HG03439 (cell line): ENCODE results near the gene EIF3L.
"Not testable (repeated sequence)": the region's sequence is repeated elsewhere in the genome, so short reads cannot be mapped to it uniquely, and the experiment has no call there.

Experiments used
- ATAC-seq: cut with Tn5 transposase; IDR thresholded peaks from one replicate; pipeline ENCODE4 v1.9.1; 2021; ENCODE audit warnings: mild to moderate bottlenecking, moderate library complexity; ENCODE audit not compliant: unreplicated experiment

EIF3L gene

DNA sequence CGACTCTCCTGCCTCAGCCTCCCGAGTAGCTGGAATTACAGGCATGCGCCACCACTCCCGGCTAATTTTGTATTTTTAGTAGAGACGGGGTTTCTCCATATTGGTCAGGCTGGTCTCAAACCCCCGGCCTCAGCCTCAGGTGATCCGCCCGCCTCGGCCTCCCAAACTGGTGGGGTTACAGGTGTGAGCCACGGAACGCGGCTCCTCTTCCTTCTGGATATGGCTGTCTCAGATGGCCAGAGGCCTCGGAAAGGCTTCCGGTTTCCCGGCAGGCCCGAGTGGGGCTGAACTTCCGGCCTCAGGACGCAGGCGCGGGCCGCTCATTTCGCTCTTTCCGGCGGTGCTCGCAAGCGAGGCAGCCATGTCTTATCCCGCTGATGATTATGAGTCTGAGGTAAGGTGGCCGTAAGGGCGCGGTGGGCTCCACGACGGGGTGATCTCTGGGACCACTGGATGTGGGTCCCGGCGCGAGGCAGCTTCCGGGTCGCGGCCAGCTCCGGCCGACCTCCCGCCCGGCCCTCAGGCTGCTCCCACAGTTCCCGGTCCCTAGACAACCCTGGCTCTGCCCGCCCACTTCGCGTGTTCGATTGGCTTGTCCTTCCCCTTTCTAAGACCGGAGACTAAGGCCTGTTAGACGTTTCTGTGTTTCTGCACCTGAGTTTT is at the start of gene EIF3L:
Gene EIF3L, plus strand, starts transcription at position 331 of the 663 bp plus-strand sequence. Its CDS starts 31 bp downstream, at position 362.
- ATAC-seq = peak; percentile 71

DNA sequence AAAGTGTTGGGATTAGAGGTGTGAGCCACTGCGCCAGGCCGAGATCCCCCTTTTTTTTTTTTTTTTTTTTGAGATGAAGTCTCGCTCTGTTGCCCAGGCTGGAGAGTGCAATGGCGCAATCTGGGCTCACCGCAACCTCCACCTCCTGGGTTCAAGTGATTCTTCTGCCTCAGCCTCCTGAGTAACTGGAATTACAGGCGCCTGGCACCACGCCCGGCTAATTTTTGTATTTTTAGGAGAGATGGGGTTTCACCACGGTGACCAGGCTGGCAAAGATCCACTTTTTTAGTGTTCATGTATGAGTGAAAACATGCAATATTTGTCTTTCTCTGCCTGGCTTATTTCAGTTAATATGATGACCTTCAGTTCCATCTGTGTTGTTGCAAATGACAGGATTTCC is 49.2 kb upstream of the EIF3L start:
- not testable (repeated sequence) for ATAC-seq

DNA sequence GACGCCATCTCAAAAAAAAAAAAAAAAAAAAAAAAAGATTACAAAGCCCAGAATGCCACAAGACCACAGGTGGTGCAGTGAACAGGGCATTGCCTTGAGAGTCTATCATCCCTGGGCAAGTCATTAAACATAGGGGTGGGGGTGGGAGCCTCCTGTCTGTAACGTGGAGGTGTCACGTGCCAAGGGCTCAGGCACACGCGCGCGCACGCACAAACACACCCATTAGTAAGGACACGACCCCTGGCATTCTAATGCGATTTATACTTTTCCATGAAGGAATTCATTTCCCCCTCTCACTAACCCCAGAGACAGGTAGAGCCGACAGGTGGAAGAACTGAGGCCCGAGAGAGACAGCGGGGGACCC is 47.3 kb upstream of the EIF3L start:
- no peak for ATAC-seq

DNA sequence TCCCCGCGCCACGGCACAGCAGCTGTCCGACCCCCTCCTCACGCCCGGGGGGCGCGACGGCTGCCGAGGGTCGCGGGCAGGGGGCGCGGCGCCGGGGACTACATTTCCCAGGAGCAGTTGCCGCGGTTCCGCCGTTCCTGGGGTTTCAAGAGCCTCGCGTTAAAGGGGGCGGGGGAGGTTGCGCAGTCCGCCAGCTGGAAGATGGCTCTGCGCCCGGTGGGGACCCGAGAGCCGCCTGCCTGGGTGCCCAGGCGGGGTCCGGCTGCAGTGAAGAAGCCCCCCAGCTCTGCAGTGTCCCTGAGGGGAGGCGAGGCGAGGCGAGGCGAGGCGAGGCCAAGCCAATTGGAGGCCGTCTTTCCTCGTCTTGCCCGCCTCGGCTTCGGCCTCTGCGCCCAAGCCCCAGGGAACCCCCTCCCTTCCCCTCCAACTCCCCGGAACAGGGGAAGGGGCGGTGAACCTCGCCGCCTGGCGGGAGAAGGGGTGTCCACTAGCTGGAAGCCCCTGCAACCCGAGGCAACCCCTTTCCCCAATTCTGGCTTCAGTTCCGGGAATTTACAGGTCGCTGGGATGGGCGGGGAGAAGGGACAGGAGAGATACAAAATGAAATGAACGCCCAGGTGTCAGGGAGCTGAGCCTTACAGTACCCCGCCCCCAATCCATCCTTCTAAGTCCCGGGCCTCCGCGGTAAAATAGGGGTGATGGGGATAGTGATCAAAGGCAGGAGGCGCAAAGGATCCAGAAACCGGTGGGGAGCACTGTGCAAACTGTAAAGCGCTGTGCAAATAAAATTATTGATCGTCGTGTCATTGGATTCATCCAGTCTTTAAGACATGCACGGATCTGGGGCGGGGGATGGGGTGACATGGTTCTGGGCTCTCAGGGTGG is 46.7 kb upstream of the EIF3L start:
- no peak for ATAC-seq

DNA sequence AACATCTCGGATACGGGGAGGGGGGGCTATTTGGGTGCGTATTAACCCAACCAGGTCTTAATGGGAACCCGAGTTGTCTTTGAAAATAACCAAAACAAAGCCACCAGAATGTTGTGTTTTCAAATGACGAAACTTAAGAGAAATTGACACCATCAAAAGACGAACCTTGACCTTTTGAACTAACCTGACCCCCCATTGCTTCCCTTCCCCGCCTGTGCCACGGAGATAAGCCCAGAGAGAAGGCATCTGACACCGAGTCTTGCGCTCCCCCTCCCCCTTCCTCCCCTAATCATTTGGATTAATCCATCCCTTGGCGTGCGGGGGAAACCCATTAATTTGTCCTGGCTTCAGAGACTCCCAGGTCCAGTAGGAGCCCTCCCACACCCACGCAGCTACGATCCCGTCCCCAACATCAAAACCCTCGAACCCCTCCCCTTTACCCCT is 46.0 kb upstream of the EIF3L start:
- no peak for ATAC-seq

DNA sequence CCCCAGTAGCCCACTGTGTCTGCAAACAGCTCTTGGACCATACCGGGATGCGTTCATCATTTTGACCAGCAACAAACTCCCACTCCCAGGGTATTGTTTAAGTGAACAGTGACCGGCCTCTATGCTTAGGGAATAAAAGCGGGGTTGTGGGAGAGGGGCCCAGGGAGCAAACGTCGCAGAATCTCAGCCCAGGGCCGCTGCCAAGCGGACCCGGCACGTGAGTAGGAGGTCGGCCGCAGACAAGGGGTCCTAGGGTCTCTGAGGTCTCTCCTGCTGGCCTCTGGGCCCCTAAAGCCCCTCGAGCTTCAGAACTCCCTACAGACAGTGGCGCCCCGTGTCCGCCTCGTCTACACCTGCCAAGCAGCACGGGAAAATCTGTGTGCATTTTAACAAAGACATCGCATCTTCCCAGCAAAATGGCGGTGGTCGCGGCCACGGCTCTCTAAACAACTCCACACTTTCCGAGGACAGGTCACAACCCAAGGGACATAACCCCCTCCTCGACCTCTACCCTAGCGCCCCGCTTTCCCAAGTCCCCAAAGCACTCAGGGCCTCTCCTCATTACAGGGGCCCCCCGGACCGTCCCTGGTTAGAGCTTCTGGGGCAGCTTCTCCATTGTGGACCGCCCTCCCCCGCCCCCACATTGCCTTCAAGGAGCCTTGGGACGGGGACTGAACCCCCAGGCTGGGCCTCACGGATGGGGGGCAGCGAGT is 45.4 kb upstream of the EIF3L start:
- ATAC-seq = no peak

DNA sequence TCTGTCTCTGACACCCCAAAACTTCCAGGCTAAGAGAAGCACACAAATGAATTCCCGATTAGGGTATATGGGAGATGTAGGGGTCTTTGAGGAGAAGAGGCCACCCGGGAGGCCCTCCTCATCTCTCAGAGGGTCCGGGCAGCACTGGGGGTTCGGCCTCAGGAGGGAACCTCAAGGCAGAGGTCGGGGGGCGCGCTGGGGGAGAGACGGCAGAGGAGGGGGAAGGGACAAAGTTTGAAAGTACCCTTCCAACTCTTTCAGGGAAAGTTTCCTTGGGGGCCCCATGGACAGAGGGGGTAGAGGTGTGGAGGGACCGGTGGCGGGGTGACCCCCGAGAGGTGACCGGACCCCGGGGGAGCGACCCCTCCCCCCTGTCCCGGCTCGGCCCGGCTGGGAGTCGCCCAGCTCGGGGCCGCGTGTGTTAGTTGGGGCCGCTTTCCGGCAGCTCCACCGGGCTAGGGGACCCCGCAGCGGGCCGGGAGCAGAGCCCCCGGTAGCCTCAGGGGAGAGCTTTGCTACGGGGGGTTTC is 44.8 kb upstream of the EIF3L start:
- ATAC-seq = no peak

DNA sequence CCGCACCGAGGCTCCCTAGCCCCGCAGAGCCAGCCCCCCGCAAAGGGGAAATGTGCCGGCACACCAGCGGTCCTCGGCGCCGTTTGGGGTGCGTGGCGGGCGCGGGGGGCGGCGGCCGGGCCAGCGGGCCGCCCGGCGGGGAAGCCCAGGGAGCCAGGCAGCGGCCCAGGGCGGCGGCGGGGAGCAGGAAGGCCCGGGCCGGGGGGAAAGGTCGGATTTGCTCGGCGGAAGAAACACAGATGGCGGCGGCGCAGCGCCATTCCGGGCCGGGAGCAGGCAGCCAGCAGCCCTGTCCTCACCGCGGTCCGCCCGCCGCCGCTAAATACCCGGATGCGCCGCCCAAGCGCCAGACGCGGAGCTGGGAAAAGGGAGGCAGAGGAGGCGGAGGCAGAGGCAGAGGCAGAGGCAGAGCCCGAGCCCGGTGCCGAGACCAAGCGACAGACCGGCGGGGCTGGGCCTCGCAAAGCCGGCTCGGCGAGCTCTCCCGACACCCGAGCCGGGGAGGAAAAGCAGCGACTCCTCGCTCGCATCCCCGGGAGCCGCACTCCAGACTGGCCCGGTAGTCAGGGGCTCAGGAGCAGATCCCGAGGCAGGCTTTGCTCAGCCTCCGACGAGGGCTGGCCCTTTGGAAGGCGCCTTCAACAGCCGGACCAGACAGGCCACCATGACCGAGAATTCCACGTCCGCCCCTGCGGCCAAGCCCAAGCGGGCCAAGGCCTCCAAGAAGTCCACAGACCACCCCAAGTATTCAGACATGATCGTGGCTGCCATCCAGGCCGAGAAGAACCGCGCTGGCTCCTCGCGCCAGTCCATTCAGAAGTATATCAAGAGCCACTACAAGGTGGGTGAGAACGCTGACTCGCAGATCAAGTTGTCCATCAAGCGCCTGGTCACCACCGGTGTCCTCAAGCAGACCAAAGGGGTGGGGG is 44.1 kb upstream of the EIF3L start:
- no peak for ATAC-seq

DNA sequence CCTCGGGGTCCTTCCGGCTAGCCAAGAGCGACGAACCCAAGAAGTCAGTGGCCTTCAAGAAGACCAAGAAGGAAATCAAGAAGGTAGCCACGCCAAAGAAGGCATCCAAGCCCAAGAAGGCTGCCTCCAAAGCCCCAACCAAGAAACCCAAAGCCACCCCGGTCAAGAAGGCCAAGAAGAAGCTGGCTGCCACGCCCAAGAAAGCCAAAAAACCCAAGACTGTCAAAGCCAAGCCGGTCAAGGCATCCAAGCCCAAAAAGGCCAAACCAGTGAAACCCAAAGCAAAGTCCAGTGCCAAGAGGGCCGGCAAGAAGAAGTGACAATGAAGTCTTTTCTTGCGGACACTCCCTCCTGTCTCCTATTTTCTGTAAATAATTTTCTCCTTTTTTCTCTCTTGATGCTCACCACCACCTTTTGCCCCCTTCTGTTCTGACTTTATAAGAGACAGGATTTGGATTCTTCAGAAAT is 43.4 kb upstream of the EIF3L start:
- no peak for ATAC-seq

DNA sequence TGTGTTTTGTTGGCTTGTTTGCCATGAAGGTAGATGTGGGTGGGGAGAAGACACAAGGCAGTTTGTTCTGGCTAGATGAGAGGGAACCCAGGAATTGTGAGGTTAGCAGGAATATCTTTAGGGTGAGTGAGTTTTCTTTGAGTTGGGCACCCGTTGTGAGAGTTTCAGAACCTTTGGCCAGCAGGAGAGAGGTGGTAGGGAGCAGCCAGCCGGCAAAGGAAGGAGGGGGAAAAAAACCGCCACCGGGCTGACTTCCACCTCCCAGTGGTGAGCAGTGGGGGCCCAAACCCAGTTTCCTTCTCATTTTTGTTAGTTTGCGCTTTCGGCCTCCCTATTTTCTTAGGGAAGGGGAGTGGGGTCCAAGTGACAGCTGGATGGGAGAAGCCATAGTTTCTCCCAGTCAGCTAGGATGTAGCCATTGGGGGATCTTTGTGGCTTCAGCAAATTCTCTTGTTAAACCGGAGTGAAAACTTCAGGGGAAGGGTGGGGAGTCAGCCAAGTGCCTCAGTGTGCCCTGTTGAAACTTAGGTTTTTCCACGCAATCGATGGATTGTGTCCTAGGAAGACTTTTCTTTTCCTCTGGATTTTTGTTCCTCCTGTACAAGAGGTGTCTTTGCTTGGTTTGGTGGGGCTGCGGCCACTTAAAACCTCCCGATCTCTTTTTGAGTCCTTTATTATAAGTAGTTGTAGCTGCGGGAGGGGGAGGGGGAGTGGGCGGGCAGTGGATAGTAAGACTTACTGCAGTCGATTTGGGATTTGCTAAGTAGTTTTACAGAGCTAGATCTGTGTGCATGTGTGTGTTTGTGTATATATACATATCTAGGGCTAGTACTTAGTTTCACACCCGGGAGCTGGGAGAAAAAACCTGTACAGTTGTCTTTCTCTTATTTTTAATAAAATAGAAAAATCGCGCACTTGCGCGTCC is 42.5 kb upstream of the EIF3L start:
- no peak for ATAC-seq

DNA sequence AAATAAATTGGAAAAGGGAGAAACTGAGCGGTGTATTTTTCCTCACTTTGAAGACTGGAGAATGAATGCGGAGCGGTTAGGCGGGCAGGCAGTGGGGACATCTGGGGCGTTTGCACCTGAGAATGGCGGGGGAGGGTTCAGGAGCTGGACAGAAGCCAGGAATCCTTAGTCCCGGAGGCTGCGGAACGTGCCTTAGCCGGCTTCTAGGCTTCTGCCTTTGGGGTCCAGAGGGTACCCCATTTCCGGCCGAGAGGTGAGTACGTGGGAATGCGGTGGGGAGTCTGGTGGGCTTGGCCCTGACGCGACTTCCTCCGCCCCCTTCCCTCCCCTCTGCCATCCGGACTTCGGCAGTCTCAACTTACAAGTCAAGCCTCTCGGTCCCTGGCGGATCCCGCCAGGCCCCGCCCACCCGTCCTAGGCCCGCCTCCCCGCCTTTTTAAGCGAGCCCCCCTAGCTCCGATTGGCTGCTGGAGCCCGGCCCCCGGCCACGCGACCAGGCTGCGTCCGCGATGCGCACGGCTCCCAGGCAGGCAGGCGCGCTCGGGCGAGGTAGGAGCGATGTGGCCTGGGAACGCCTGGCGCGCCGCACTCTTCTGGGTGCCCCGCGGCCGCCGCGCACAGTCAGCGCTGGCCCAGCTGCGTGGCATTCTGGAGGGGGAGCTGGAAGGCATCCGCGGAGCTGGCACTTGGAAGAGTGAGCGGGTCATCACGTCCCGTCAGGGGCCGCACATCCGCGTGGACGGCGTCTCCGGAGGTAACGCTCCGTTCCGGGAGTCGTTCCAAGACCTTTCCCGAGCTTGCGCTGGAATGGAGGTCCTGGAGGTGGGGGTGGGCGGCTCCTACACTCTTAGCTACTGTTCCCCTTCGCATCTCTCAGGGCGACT is 41.6 kb upstream of the EIF3L start, which contains the start of gene GCAT:
Gene GCAT, plus strand, starts transcription at position 525 of the 884 bp plus-strand sequence. Its CDS starts 34 bp downstream, at position 559.
- ATAC-seq = peak; percentile 75

DNA sequence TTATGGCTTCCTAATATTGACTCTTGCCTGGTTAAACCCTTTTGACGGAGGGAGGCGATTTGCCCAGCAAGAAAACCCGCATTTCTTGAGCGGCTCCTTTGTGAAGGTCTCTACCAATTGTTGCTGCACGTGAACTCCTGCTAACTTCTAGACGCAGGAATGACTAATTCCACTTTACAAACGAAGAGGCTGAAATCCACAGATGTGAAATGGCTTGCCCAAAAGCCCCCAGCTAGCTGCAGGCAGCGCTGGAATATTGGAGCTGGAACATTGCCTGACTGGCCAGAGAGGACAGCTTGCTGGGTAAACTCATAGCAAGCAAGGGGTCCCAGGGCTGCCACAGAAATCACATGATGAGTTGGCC is 40.9 kb upstream of the EIF3L start:
- ATAC-seq = no peak

DNA sequence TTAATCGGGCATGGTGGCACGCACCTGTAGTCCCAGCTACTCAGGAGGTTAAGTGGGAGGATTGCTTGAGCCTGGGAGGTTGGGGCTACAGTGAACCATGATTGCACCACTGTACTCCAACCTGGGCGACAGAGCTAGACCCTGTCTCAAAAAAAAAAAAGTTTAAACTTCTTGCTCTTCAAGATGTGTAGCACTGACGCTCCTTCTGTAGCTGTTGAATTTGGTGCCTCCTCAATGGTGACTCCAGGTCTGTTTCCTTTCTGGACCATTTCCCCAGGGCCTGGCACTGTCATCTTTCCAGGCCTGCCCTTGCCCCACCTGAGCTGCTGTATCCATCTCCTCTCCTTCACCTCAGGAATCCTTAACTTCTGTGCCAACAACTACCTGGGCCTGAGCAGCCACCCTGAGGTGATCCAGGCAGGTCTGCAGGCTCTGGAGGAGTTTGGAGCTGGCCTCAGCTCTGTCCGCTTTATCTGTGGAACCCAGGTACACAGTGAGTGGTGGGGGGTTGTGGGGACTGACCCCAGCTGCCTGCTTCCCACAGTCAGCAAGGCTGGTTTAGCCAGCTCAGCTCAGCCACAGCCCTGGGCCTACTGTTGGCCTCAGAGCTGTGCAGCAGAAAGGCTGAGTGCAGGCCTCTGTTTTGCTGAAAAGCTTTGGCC is 39.4 kb upstream of the EIF3L start:
- no peak for ATAC-seq

DNA sequence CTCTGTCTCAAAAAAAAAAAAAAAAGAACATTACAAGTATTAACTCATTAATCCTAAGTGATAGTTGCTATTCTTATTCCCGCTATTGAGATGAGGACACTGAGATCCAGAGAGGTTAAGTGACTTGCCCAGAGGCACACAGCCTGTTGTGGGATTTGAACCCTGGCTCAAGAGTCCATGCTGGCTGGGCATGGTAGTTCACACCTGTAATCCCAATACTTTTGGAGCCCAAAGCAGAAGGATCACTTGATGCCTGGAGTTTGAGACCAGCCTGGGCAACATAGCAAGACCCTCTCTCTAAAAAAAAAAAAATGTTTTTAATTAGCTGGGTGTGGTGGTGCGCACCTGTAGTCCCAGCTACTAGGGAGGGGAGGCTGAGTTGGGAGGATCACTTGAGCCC is 37.4 kb upstream of the EIF3L start:
- no peak for ATAC-seq

DNA sequence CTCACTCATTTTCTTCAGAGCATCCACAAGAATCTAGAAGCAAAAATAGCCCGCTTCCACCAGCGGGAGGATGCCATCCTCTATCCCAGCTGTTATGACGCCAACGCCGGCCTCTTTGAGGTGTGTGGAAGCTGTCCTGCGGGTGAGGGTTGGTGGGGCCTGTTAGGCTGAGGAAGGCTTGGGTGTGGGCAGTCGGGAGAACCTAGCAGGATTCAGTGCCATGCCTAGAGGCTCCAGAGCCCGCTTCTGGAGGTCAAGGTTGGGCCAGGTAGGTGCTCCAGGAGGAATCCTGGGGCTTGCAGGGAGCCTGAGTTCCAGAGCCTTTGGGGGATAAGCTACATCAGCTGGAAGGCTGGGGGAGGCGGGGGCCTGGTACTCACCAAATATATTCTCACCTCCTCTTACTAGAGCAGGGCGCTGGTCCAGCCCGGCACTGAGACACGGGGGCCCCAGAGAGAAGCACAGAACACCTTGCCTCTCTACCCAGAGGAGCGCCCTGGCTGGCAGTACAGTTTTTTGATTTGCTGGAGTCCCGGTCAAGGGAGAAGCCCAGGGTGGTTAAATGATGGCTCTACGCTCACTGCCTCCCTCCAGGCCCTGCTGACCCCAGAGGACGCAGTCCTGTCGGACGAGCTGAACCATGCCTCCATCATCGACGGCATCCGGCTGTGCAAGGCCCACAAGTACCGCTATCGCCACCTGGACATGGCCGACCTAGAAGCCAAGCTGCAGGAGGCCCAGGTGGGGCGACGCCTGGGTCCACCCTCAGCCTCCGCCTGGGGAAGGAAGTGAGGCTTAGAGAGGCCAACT is 36.1 kb upstream of the EIF3L start:
- no peak for ATAC-seq

DNA sequence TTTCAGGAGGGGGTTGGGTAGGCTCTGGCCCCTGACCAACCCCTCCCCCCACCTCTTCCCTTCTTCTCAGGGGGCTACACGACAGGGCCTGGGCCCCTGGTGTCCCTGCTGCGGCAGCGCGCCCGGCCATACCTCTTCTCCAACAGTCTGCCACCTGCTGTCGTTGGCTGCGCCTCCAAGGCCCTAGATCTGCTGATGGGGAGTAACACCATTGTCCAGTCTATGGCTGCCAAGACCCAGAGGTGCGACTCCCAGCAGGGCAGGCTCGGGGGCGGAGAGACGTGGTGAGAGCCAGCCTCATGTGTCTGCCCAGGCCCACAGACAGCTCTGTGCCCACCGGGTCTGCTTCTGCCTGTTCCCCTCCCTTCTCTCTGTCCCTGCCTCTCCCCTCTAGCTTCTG is 33.6 kb upstream of the EIF3L start:
- ATAC-seq = no peak
